Right lobe of liver (tissue), 4 donors: ENCODE measurements around the gene SPCS3.

ENCODE experiments used
- POLR2A ChIP-seq: fragments of 450-650 bp; IDR thresholded peaks from one replicate; pipeline ENCODE4 v1.6.1; 2017; ENCODE audit warnings: antibody characterized with exemption, mild to moderate bottlenecking
- TF ChIP-seq, protein P1 (sequence below), 4 donors: fragments of 200-600 bp in 3 of 4; fragments of 450-650 bp in 1 of 4; IDR thresholded peaks; one replicate each; pipeline versions ENCODE4 v1.5.1 to v1.8.0; 2016 to 2022; ENCODE audit warnings: antibody characterized with exemption in 4 of 4, mild to moderate bottlenecking in 2 of 4
- donor health status: DM: no; HTN: no; CAD: no.
- donor health status: DM: no; HTN: no; CAD: no.
- donor health status: DM: no; HTN: yes; CAD: no.

DNA sequence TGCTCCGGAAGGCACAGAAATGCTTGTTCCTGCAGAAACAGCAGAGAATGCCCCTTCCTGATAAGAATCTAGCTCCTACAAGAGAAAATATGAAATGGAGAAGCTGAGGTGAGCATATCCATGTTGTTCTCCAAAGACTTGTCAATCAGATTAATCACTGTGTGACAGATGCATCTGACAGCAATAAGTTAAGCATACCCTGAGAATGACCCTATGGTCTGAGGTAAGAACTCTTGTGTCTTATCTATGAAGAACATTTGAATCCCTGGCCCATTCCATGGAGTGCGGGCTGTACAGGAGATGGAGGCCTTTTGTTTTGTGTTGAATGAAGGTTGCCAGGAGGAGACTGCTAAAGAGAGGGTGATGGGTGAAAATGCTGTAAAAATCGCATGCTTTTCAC, 29.2 kb upstream of the SPCS3 start:
- TF ChIP-seq, protein P1, sequence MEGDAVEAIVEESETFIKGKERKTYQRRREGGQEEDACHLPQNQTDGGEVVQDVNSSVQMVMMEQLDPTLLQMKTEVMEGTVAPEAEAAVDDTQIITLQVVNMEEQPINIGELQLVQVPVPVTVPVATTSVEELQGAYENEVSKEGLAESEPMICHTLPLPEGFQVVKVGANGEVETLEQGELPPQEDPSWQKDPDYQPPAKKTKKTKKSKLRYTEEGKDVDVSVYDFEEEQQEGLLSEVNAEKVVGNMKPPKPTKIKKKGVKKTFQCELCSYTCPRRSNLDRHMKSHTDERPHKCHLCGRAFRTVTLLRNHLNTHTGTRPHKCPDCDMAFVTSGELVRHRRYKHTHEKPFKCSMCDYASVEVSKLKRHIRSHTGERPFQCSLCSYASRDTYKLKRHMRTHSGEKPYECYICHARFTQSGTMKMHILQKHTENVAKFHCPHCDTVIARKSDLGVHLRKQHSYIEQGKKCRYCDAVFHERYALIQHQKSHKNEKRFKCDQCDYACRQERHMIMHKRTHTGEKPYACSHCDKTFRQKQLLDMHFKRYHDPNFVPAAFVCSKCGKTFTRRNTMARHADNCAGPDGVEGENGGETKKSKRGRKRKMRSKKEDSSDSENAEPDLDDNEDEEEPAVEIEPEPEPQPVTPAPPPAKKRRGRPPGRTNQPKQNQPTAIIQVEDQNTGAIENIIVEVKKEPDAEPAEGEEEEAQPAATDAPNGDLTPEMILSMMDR (IDR thresholded peaks at IDR 0.05), result no peak
- TF ChIP-seq POLR2A, result no peak
